ENCODE data around the gene PRDX2.

The PRDX2 gene

DNA sequence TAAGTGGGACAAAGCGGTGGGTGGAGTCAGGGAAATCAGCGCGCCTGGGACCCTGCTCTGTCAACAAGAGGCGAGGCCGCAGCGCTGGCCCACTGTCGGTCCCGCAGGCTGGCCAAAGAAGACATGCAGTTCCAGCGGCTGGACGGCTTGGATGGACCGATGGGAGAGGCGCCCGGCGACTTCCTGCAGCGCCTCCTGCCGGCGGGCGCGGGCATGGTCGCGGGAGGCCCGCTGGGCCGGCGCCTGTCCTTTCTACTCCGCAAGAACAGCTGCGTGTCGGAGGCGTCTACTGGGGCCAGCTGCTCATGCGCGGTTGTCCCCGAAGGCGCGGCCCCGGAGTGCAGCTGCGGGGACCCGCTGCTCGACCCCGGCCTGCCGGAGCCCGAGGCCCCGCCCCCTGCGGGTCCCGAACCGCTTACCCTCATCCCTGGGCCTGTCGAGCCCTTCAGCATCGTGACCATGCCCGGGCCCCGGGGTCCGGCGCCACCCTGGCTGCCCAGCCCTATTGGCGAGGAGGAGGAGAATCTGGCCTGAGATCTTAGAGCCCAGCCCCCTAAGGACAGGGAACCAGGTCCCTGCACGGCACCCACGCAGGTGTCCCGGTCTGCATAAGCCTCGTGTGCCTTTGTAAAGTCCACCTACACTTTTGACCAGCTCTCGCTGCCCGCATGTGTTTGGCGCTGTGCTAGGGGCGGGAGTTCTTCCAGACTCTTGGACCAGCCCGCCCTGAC is 43.9 kb downstream of the PRDX2 start:
- in situ Hi-C loops (cut with HindIII; ENCODE audit: low sequenced_read_pairs): no loop called here

DNA sequence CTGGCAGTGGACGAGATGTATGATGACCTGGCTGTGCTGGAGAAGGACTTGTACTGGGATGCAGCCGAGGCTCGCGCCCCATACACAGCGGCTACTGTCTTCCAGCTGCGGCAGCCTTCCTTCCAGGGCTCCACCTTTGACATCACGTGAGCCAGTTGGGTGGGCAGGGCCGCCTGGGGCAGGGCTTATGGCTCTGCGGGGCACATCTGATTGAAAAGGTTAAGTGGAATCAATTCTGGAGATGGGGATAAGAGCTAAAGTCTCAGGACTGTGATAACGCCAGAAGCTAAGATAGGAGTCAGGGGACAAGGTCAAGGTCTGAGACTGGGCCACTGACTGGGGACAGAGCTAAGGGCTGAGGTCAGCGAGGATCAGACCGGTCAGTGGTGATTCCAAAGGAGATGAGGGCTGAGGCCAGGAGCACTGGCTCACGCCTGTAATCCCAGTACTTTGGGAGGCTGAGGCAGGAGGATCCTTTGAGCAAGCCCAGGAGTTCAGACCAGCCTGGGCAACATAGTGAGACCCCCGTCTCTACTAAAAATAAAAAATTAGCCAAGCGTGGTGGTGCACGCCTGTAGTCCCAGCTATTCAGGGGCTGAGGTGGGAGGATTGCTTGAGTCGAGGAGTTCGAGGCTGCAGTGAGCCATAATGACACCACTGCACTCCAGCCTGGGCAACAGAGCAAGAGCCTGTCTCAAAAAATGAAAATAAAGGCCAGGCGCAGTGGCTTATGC is 45.3 kb downstream of the PRDX2 start:
- in situ Hi-C loops (cut with HindIII; ENCODE audit: low sequenced_read_pairs): no loop called here

DNA sequence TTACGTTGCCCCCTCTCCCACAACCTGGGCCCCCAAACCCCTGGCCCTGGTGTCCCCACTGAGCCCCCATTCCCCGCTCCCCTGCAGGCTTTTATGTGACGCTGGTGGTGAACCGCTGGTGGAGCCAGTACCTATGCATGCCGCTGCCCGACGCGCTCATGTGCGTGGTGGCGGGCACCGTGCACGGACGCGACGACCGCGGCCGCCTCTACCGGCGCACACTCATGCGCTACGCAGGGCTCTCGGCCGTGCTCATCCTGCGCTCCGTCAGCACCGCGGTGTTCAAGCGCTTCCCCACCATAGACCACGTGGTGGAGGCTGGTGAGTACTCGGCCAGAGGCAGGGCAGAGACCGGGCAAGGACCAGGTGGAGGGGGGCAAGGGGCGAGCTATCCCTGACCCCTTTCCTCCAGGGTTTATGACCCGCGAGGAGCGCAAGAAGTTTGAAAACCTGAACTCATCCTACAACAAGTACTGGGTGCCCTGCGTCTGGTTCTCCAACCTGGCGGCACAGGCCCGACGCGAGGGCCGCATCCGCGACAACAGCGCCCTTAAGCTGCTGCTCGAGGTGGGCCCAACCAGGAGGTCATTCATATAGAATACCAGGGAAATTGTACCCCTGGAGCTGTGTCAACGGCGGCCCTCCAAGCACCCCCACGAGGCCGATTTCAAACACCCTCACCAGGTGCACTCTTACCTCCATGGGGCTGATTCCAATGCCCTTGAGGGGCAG is 47.0 kb downstream of the PRDX2 start:
- in situ Hi-C loops (cut with HindIII; ENCODE audit: low sequenced_read_pairs): no loop called here

DNA sequence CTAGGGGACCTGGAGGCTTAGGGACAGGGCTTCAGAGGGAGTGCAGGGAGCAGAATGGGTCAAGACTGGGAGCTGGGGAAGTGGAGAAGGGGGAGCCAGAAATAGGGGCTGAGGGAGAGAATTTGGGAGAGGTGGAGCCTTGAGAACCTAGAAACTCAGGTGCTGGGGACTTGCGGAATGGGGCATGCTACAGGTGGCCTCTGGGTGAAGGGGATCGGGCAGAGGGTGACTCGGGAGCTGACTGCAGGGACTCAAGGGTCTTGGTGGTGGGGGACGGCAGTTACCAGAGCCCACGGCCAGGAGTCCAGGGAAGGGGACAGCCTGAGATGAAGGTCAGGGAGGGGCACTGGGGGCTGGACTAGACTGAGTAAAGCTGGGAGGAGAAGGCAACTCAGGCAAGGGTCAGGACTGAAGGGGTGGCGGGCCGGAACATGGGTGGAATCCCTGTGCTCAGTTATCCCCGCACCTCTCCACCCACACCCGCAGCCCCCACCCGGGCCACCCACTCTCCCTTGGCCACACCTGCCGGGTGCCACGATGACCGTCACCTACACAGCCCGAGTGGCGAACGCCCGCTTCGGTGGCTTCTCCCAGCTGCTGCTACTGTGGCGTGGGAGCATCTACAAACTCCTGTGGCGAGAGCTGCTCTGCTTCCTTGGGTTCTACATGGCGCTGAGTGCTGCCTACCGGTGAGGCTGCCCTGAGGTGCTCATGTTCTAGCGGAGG is 49.4 kb downstream of the PRDX2 start:
- in situ Hi-C loops (cut with HindIII; ENCODE audit: low sequenced_read_pairs): no loop called here

DNA sequence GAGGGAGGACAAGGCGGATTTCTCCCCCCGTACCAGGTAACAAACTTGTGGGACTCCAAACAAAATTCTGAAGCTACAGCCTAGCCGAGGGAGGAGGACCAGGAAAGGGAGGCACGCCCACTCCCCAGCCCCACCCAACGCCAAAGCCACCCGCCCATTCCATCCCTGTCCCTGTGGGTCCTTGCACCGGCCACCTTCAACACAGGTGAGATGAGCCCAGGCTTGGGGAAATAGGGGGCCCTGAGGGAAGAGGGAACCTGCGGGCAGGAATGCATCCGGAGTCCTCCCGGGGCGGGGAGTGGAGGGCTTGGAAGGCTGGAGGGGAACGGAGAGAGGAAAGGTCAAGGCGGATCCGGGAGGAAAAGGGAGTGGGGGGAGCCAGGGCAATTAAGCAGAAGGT is 50.0 kb downstream of the PRDX2 start, which contains the start of gene BEST2:
Gene BEST2 (plus strand): TSS at position 157 of the 400 bp plus-strand sequence. CDS start 802 bp downstream, outside the sequence.
- in situ Hi-C loops (cut with HindIII; ENCODE audit: low sequenced_read_pairs): no loop called here

DNA sequence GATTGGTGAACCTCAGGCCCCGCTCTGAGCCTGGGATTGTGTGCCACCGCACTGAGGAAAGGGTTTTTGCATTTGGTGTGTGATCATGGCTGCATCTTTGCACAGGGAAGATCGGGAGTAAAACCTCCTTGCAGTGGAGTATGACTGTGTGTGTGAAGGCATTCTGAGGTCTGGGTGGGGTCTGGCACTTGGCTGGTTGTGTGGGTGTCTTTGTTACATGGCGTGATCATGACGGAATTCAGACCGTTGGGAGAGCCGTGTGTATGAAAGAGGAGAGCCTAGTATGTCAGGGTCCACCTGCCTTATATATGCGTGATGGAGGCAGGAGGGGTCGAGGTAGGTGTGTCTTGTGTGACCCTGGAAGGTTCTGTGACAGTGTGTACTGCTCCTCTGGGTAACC is 50.7 kb downstream of the PRDX2 start:
- in situ Hi-C loops (cut with HindIII; ENCODE audit: low sequenced_read_pairs): no loop called here

DNA sequence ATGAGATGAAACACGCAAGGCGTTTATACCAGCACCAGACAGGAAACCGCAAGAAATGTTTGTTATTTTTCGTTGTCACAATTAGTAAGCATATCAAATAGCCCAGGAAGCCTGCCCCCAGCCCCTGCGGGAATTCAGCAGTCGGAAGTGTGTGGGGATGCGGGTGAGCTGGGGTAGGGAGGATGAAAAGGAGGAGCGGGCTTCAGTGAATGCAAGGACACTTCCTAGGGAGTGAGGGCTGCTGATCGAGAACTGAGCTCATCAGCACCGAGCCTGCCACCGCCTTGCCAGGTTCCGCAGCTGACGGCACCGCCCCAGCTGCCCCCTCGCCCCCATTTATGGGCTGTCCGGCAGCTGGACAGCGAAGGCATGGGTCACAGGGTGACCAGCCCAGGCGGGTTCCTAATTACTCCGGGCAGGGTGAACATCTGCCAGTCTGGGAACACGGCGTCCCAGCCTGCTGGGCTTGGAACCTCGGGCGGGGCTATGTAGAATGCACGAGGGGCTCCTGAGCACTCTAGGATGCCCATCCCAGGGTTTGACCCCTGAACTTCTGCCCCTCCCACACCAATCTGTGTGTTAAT is 51.6 kb downstream of the PRDX2 start:
- in situ Hi-C loops (cut with HindIII; ENCODE audit: low sequenced_read_pairs): no loop called here

DNA sequence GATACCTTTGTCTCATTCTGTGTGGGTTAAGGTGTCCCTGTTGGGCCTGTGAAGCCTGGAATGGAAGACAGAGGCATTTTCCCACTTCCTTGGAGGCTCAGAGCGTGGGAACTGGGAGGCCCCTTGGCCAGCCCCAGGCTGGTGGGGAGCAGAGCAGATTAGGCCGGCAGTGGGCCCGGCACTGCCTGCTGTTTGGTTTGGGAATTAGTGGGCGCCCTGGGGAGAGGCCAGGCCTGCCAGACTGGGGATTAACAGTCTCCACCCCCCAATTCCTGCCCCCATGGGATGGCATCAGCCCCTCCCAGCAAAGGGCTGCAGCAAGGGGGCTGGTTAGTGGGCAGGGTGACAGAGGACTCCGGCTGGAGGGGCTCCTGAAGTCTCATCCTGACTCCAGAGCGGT is 53.1 kb downstream of the PRDX2 start:
- in situ Hi-C loops (cut with HindIII; ENCODE audit: low sequenced_read_pairs): no loop called here
